ENCODE data around the gene PALMD.

DNA sequence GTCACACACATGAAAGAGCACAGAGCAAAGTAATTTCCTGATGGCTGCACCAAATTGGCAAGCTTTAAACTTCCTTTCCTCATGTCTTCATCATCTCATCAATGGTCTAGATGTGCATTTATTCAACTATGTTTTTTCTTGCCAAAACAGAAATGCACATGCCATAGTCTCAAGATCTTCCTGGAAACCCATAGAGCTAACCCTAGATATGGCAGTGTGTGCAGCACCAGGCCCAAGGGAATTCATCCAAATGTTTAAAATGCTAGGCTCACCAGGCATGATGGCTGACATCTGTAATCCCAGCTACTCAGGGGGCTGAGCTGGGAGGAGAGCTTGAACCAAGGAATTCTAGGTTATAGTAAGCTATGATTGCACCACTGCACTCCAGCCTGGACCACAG, 31.2 kb upstream of the PALMD start:
- TF ChIP-seq BCL11A (IDR thresholded peaks at IDR 0.05; ENCODE audit: low read depth in 2 of 2, low read length in 2 of 2) (no peak), POLR2A (IDR thresholded peaks at IDR 0.05; ENCODE audit: control extremely low read depth in 1 of 2, low read depth in 2 of 2, low read length in 2 of 2) (no peak), ASH2L (IDR thresholded peaks at IDR 0.05; ENCODE audit: low read length) (no peak), TBP (IDR thresholded peaks at IDR 0.05; ENCODE audit: low read depth, low read length) (no peak)
- TF ChIP-seq, protein P1, sequence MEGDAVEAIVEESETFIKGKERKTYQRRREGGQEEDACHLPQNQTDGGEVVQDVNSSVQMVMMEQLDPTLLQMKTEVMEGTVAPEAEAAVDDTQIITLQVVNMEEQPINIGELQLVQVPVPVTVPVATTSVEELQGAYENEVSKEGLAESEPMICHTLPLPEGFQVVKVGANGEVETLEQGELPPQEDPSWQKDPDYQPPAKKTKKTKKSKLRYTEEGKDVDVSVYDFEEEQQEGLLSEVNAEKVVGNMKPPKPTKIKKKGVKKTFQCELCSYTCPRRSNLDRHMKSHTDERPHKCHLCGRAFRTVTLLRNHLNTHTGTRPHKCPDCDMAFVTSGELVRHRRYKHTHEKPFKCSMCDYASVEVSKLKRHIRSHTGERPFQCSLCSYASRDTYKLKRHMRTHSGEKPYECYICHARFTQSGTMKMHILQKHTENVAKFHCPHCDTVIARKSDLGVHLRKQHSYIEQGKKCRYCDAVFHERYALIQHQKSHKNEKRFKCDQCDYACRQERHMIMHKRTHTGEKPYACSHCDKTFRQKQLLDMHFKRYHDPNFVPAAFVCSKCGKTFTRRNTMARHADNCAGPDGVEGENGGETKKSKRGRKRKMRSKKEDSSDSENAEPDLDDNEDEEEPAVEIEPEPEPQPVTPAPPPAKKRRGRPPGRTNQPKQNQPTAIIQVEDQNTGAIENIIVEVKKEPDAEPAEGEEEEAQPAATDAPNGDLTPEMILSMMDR (IDR thresholded peaks at IDR 0.05; ENCODE audit: control extremely low read depth in 1 of 3, insufficient read depth in 1 of 3, low read depth in 1 of 3, low read length in 3 of 3): no peak
